Transverse colon (tissue), 4 donors: ENCODE measurements around the gene KLHDC7B. TPM values are rescaled to one million over a fixed set of nuclear protein-coding genes. Genes with fewer than 3 reads are reported as not detected.
"Not testable (repeated sequence)": the region's sequence is repeated elsewhere in the genome, so short reads cannot be mapped to it uniquely, and the experiment has no call there.

Experiments
- DNase-seq: peaks from one replicate; pipeline ENCODE4 v3.0.0-alpha.2; 2019
- H3K27ac ChIP-seq, 4 donors: fragments of 200-600 bp; sonication (generic); 2 replicates each; pipeline ENCODE4 v1.5.1; 2016 to 2018; ENCODE audit warnings: inconsistent platforms in 4 of 4
- H3K27me3 ChIP-seq: fragments of 200-600 bp; sonication (generic); 2 replicates; pipeline ENCODE4 v1.5.1; 2017; ENCODE audit warnings: inconsistent platforms
- H3K36me3 ChIP-seq, 4 donors: fragments of 200-600 bp; sonication (generic); 2 replicates each; pipeline ENCODE4 v1.5.1; 2017 to 2019; ENCODE audit warnings: inconsistent platforms in 4 of 4
- H3K4me1 ChIP-seq, 4 donors: fragments of 200-600 bp; sonication (generic); 2 replicates each; pipeline ENCODE4 v1.5.1; 2017 to 2020; ENCODE audit warnings: inconsistent platforms in 4 of 4
- H3K4me3 ChIP-seq, 4 donors: fragments of 200-600 bp; sonication (generic); 1 replicate in 1 of 4; 2 replicates in 3 of 4; pipeline versions ENCODE4 v1.5.1 to v1.6.1; 2017 to 2019; ENCODE audit warnings: inconsistent platforms in 4 of 4
- H3K9me3 ChIP-seq, 2 donors: fragments of 200-600 bp; sonication (generic); 2 replicates each; pipeline ENCODE4 v1.5.1; 2017 to 2019; ENCODE audit warnings: inconsistent platforms in 2 of 2
- EP300 ChIP-seq: sonication (generic); formaldehyde crosslinking; IDR thresholded peaks from one replicate; pipeline ENCODE4 v1.6.1; 2017; ENCODE audit warnings: antibody characterized with exemption, low read depth
- POLR2A ChIP-seq: fragments of 450-650 bp; IDR thresholded peaks from one replicate; pipeline ENCODE4 v1.6.1; 2016; ENCODE audit warnings: antibody characterized with exemption, mild to moderate bottlenecking, moderate library complexity
- POLR2AphosphoS5 ChIP-seq, 3 donors: sonication (generic); formaldehyde crosslinking; IDR thresholded peaks; one replicate each; pipeline ENCODE4 v1.6.1; 2016; ENCODE audit warnings: antibody characterized with exemption in 3 of 3
- WGBS, 2 donors: methylation state at CpG; one replicate each; pipeline ENCODE4 v1.1.5; 2018; ENCODE audit warnings: low coverage in 1 of 2; 5-methylcytosine and 5-hydroxymethylcytosine counted together
- in situ Hi-C, 4 donors: fragments of 200-750 bp; cut with MboI; loops; one replicate each; pipeline versions ENCODE4 v1.15.0 to v1.15.1; 2017; ENCODE audit warnings: low sequenced_read_pairs in 3 of 4, low pct_ligation_motif_present in 1 of 4, low pct_unique_long_range_greater_than_20kb in 1 of 4
- intact Hi-C: fragments of 100-400 bp; cut with DNase I; formaldehyde crosslinking; loops from one replicate; pipeline ENCODE4 v1.15.1; 2023; ENCODE audit warnings: low total_unique reads
- total RNA-seq, 4 donors: library from RNA; depleted of rRNA; stranded (reverse); fragments of >200 nt; gene quantifications; one replicate each; pipeline ENCODE4 v1.1.0, GENCODE V29; 2016
- TF ChIP-seq, protein P1 (sequence below), 5 experiments: fragments of 200-600 bp in 3 of 5; fragments of 450-650 bp in 2 of 5; sonication (generic) in 3 of 5; IDR thresholded peaks; 1 replicate in 2 of 5; 2 replicates in 3 of 5; pipeline ENCODE4 v1.5.1; 2016 to 2017; ENCODE audit warnings: antibody characterized with exemption in 5 of 5, inconsistent platforms in 3 of 5, mild to moderate bottlenecking in 2 of 5, moderate library complexity in 1 of 5

The KLHDC7B gene
- total RNA-seq, 4 donors from 2014 or later = 0.14 to 1.5 (median 0.32) TPM; not detected in 1

DNA sequence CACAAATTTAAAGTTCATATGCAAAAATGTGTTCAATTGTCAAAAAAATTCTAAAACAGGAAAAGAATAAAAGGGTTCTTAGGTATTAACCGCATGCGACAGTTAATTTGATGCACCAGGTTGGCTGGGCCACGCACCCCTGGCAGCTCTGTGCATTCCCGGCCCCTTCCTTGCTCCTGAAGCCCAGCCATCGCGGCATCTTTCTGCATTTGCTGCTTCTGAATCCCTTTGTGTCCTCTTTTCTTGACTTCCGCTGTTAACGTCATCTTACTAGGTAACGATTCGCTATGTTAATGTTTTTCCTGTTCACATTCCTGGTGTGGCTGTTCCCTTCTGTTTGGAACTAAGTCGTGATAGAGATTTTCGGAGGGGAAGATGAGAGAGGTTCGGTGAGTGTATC is 7.9 kb upstream of the KLHDC7B start:
- no peak for DNase-seq
- in situ Hi-C loops = no loop called here
- no peaks in the 10 kb centered on the region for H3K36me3 ChIP-seq
- H3K4me1 ChIP-seq = peaks cover 18 to 51% (median 21%) of the 10 kb centered on the region in 4 donors
- peak overlapping the region; percentile 91 to 99 (median 95) for H3K27ac ChIP-seq
- TF ChIP-seq POLR2A (no peak), POLR2AphosphoS5 (IDR thresholded peaks at IDR 0.05) (no peak), EP300 (no peak)
- TF ChIP-seq, protein P1, sequence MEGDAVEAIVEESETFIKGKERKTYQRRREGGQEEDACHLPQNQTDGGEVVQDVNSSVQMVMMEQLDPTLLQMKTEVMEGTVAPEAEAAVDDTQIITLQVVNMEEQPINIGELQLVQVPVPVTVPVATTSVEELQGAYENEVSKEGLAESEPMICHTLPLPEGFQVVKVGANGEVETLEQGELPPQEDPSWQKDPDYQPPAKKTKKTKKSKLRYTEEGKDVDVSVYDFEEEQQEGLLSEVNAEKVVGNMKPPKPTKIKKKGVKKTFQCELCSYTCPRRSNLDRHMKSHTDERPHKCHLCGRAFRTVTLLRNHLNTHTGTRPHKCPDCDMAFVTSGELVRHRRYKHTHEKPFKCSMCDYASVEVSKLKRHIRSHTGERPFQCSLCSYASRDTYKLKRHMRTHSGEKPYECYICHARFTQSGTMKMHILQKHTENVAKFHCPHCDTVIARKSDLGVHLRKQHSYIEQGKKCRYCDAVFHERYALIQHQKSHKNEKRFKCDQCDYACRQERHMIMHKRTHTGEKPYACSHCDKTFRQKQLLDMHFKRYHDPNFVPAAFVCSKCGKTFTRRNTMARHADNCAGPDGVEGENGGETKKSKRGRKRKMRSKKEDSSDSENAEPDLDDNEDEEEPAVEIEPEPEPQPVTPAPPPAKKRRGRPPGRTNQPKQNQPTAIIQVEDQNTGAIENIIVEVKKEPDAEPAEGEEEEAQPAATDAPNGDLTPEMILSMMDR (IDR thresholded peaks at IDR 0.05) = no peak
- H3K9me3 ChIP-seq = no peaks in the 10 kb centered on the region
- H3K27me3 ChIP-seq = peaks cover 13% of the 10 kb centered on the region
- intact Hi-C loops = no loop called here
- H3K4me3 ChIP-seq = no peak overlapping the region
- 87 to 94% methylated on average over 11 to 13 of the region's 13 CpGs for WGBS, 2 donors

DNA sequence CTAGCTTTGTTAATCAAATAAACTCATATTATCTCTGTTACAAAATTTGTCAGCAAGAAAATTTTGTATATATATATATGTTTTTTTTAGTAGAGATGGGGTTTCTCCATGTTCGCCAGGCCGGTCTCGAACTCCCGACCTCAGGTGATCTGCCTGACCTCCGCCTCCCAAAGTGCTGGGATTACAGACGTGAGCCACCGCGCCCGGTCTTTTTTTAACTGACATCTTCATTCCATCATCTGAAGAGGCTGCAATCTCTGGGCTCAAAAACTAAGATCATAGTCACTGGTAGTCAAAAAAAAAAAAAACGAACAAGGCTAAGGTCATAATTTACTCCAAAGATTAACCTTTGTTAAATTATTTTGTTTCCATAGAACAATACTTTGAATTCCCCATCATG is 5.3 kb upstream of the KLHDC7B start:
- intact Hi-C loops (no loop called here), in situ Hi-C loops (no loop called here)
- TF ChIP-seq EP300 (no peak), POLR2AphosphoS5 (IDR thresholded peaks at IDR 0.05) (no peak), POLR2A (no peak)
- TF ChIP-seq, protein P1 (IDR thresholded peaks at IDR 0.05) = no peak
- no peaks in the 10 kb centered on the region for H3K36me3 ChIP-seq
- H3K27ac ChIP-seq = peak overlapping the region; percentile 91 to 99 (median 95)
- H3K4me1 ChIP-seq = peaks cover 26 to 56% (median 32%) of the 10 kb centered on the region in 4 donors
- 75 to 92% methylated on average over 10 of the region's 10 CpGs for WGBS, 2 donors
- DNase-seq = no peak
- H3K4me3 ChIP-seq = no peak overlapping the region
- H3K27me3 ChIP-seq = no peaks in the 10 kb centered on the region
- no peaks in the 10 kb centered on the region for H3K9me3 ChIP-seq

DNA sequence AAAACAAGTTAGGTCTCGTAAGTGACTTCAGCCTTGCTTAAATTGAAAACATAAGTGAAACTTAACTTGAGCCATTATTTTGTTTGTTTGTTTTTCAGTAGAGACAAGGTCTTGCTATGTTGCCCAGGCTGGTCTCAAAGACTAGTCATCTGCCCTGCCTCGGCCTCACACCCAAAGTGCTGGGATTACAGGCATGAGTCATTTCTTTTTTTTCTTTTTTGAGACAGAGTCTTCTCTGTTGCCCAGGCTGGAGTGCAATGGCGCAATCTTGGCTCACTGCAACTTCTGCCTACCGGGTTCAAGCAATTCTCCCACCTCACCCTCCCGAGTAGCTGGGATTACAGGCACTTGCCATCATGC is 4.1 kb upstream of the KLHDC7B start:
- in situ Hi-C loops, H3K27me3 ChIP-seq, intact Hi-C loops, H3K4me3 ChIP-seq, H3K36me3 ChIP-seq, H3K9me3 ChIP-seq: not testable (repeated sequence)
- peaks cover 26 to 56% (median 32%) of the 10 kb centered on the region in 4 donors for H3K4me1 ChIP-seq
- peak; percentile 52 for DNase-seq
- TF ChIP-seq POLR2AphosphoS5 (IDR thresholded peaks at IDR 0.05) = peak in 2 of 3 donors; percentile 12 to 54
- WGBS, 2 donors = 52 to 68% methylated on average over 4 to 5 of the region's 5 CpGs
- peak overlapping the region; percentile 91 to 99 (median 95) for H3K27ac ChIP-seq

DNA sequence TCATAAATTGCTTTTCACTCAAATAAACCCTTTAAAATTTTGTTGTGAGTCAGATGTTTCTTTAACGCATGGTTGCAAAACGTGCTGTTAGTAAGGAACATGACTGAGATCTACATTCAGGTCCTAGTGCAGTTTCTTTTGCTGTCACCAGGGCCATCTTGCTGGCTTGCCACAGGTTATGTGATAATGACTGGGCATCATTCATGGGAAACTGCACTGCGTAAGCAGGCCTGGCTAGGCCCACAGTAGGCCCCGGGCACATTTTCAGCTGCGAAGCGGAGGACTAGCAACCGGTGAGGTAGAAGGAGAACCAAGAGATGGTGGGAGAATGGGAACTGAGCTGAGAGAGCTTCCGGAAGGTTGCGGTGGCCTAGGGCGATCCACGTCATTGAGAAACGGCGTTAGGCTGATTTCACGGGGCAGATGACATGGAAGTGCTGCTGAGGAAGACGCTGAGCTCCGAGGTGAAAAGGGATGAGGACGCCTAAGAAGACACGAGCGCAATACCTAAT is 3.2 kb upstream of the KLHDC7B start:
- 71 to 82% methylated on average over 8 to 19 of the region's 19 CpGs for WGBS, 2 donors
- H3K27ac ChIP-seq = peak overlapping the region; percentile 91 to 99 (median 95)
- peaks cover 17% of the 10 kb centered on the region for H3K27me3 ChIP-seq
- peak; percentile 28 for TF ChIP-seq POLR2A
- peak in 1 of 3 donors; percentile 11 for TF ChIP-seq POLR2AphosphoS5 (IDR thresholded peaks at IDR 0.05)
- TF ChIP-seq, protein P1 (IDR thresholded peaks at IDR 0.05) = peak in 1 of 5 experiments; percentile 9
- TF ChIP-seq EP300 = no peak
- no peaks in the 10 kb centered on the region for H3K9me3 ChIP-seq
- intact Hi-C loops = no loop called here
- no peaks in the 10 kb centered on the region for H3K36me3 ChIP-seq
- H3K4me1 ChIP-seq = peaks cover 26 to 61% (median 35%) of the 10 kb centered on the region in 4 donors
- in situ Hi-C loops = no loop called here
- peak; percentile 44 for DNase-seq
- H3K4me3 ChIP-seq = no peak overlapping the region
